GM13976 (cell line): ENCODE measurements around the gene TRAPPC5.

Experiments
- DNase-seq: peaks from one replicate; pipeline ENCODE4 v3.0.0; 2012; ENCODE audit warnings: low spot score
- CTCF ChIP-seq: IDR thresholded peaks from 2 replicates; pipeline ENCODE4 v1.5.1; 2012; ENCODE audit warnings: borderline replicate concordance, mild to moderate bottlenecking; ENCODE audit not compliant: insufficient read depth; ENCODE audit errors: extremely low read depth, missing control alignments, control extremely low read depth
- in situ Hi-C: fragments of 300-500 bp; cut with MboI; formaldehyde crosslinking; loops from one replicate; pipeline ENCODE4 v1.12.0; 2022; ENCODE audit warnings: low sequenced_read_pairs, mixed read lengths, inconsistent platforms; ENCODE audit not compliant: unreplicated experiment

TRAPPC5 gene

GRCh38 chr19:7734220-7735203, 53.9 kb downstream of the TRAPPC5 start:
- no peak for DNase-seq
- TF ChIP-seq CTCF: no peak
- in situ Hi-C loops: no loop called here

GRCh38 chr19:7736148-7736547, 55.5 kb downstream of the TRAPPC5 start:
- in situ Hi-C loops: no loop called here
- DNase-seq: no peak
- TF ChIP-seq CTCF: no peak

GRCh38 chr19:7737215-7737614, 56.6 kb downstream of the TRAPPC5 start:
- in situ Hi-C loops: no loop called here
- TF ChIP-seq CTCF: no peak
- no peak for DNase-seq
